NCI-H1048 (cell line): ENCODE data around the gene UIMC1.
"Not testable (repeated sequence)": the region's sequence is repeated elsewhere in the genome, so short reads cannot be mapped to it uniquely, and the experiment has no call there.

ENCODE experiments used
- DNase-seq: peaks from one replicate; lab custom pipeline; 2025; lab: John Stamatoyannopoulos, UW

Gene UIMC1

GRCh38 chr5:176883700-176884570, 122.6 kb downstream of the UIMC1 start:
- DNase-seq = no peak

DNA sequence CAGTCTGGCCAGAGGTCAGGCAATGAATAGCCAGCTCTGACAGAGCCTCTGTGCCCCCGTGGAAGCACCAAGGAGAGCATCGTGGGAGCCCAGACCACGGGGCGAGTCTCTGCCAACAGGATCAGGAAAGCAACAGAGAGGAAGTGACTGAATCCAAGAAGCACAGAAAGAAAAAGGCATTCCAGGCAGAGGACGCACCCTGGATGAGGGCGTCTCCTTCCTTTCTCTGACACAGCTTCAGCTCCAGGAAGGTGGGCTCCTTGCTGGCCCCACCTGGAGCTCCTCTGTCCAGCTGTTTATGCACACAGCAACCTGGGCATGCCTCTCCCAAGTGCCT, 124.0 kb downstream of the UIMC1 start:
- no peak for DNase-seq

GRCh38 chr5:176881816-176882566, 124.6 kb downstream of the UIMC1 start:
- DNase-seq = no peak

DNA sequence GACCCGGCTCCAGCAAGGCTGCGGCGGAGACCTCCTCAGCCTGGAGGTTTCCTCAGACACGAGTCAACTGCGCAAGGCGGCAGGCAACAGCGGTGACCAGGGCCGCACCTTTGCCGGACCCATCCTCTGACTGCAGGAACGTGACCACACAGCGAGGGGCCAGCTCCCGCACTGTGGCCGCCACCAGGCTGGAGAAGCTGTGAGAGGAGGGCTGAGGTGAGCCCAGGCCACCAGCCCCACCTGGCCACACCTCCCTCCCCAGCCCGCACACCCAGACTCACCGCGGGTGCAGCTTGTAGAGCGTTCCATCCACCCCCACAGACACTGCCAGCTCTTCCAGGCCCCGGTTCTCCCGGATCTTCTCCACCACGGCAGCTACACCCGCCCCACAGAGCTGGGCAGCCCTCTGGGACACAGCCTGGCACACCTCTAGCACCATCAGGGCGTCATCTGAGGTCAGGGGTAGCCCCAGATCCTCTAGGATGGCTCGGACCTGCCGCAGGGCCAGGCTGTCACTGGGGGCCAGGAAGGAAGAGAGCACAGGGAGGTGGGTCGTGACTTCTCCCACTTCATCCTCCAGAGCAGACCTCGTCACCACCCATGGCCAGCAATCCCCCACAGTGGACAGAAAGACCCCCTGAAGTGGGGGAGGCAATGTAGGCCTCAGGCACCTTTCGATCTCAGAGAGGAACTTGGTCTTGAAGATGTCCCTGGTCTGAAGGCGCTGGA, 125.4 kb downstream of the UIMC1 start:
- DNase-seq = no peak

GRCh38 chr5:176880366-176881020, 126.1 kb downstream of the UIMC1 start:
- no peak for DNase-seq

GRCh38 chr5:176879663-176880361, 126.8 kb downstream of the UIMC1 start:
- no peak for DNase-seq

GRCh38 chr5:176878906-176879662, 127.5 kb downstream of the UIMC1 start:
- DNase-seq = no peak

GRCh38 chr5:176878463-176878862, 128.1 kb downstream of the UIMC1 start:
- DNase-seq = no peak

GRCh38 chr5:176877793-176878331, 128.7 kb downstream of the UIMC1 start:
- DNase-seq = no peak

GRCh38 chr5:176876506-176877431, 129.8 kb downstream of the UIMC1 start:
- no peak for DNase-seq

DNA sequence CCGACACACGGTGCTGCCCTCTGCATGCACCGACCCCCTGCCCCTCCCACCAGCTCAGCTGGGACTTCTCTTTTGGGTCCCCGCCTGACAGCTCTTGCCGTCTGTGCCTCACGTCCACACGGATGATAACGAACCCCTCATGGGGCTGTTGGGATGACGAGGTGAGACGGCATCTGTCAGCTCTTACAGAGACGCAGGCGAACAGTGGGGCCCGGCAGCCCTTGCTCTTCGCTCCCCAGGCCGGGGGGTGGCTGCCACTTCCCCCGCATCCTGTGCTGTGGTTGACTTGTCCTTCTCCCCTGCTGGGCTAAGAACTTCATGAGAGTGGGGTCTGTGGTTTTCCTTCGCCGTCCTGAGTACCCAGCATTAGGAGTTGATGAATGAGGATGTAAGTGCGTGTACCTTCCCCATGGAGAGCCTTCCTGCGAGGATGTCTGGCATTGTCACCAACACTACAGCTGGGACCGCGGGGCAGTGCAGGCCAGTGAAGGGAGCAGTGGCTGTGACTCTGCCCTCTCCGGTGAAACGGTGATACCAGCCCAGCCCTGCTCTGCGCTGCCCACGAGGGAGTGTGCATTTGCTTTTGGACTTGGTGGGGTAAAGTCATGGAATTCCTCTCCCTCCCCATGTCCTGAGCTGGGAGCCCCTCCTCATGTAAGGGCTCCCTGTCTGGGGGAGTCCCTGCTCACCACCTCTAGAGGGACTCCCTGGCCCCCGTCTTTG, 130.6 kb downstream of the UIMC1 start:
- no peak for DNase-seq

- no peak for DNase-seq
Observed at GRCh38 chr5:176875014-176875550, 131.5 kb downstream of the UIMC1 start.

DNA sequence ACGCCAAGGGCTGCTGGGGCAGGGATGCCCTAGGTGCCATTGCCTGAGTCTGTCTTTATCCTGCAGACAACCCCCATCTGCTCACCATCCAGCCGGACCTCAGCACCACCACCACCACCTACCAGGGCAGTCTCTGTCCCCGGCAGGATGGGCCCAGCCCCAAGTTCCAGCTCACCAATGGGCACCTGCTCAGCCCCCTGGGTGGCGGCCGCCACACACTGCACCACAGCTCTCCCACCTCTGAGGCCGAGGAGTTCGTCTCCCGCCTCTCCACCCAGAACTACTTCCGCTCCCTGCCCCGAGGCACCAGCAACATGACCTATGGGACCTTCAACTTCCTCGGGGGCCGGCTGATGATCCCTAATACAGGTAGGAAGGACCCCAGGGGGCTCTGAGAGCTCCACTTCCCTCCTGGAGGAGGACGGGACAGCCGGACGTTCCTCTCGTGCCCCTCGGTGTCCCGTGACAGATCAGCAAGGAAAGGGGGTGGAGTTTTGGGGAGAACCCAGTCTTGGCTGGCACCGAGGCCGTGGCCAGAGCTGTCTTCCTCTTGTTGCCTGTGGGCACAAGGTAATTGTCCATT, 132.3 kb downstream of the UIMC1 start:
- DNase-seq = no peak

GRCh38 chr5:176873541-176874172, 132.9 kb downstream of the UIMC1 start:
- no peak for DNase-seq

GRCh38 chr5:176873011-176873410, 133.6 kb downstream of the UIMC1 start:
- DNase-seq = not testable (repeated sequence)

DNA sequence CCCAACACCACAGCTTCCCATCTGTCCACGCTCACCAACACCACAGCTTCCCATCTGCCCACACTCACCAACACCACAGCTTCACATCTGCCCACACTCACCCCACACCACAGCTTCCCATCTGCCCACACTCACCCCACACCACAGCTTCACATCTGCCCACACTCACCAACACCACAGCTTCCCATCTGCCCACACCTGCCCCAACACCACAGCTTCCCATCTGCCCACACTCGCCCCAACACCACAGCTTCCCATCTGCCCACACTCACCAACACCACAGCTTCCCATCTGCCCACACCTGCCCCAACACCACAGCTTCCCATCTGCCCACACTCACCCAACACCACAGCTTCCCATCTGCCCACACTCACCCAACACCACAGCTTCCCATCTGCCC, 134.0 kb downstream of the UIMC1 start:
- DNase-seq = not testable (repeated sequence)

DNA sequence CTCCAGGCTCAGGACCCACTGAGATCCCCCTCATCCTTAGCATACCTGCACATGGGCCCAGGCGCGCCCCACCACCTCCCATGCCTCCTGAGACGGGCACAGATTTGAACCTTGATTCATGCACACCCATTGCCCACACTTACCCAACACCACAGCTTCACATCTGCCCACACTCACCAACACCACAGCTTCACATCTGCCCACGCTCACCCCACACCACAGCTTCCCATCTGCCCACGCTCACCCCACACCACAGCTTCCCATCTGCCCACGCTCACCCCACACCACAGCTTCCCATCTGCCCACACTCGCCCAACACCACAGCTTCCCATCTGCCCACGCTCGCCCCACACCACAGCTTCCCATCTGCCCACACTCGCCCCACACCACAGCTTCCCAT, 135.9 kb downstream of the UIMC1 start:
- not testable (repeated sequence) for DNase-seq
